Sigmoid colon (tissue), 7 donors: ENCODE measurements around the gene DIP2B. TPM values are rescaled to one million over a fixed set of nuclear protein-coding genes. Genes with fewer than 3 reads are reported as not detected.
"Not testable (repeated sequence)": the region's sequence is repeated elsewhere in the genome, so short reads cannot be mapped to it uniquely, and the experiment has no call there.

Experiments
- DNase-seq: peaks from one replicate; pipeline ENCODE4 v3.0.0-alpha.2; 2019
- H3K27ac ChIP-seq, 4 donors: fragments of 200-600 bp; sonication (generic); one replicate each; pipeline ENCODE4 v1.5.1; 2016 to 2019; ENCODE audit warnings: mild to moderate bottlenecking in 1 of 4
- H3K27me3 ChIP-seq, 3 donors: fragments of 200-600 bp; sonication (generic); one replicate each; pipeline ENCODE4 v1.5.1; 2019; ENCODE audit warnings: mild to moderate bottlenecking in 1 of 3
- H3K36me3 ChIP-seq, 4 donors: fragments of 200-600 bp; sonication (generic); one replicate each; pipeline ENCODE4 v1.5.1; 2016 to 2019
- H3K4me1 ChIP-seq, 4 donors: fragments of 200-600 bp; sonication (generic); one replicate each; pipeline ENCODE4 v1.5.1; 2017 to 2019
- H3K4me3 ChIP-seq, 4 donors: fragments of 200-600 bp; sonication (generic); one replicate each; pipeline ENCODE4 v1.5.1; 2017 to 2019; ENCODE audit warnings: mild to moderate bottlenecking in 2 of 4, moderate library complexity in 1 of 4
- H3K9me3 ChIP-seq, 4 donors: fragments of 200-600 bp in 3 of 4; sonication (generic) in 3 of 4; one replicate each; pipeline versions ENCODE4 v1.5.1 to v1.6.1; 2013 to 2019
- CTCF ChIP-seq, 4 experiments: fragments of 450-650 bp in 3 of 4; fragments of 200-600 bp in 1 of 4; IDR thresholded peaks; one replicate each; pipeline ENCODE4 v1.5.1; 2016 to 2019; ENCODE audit warnings: antibody characterized with exemption in 4 of 4, mild to moderate bottlenecking in 3 of 4, moderate library complexity in 2 of 4
- EP300 ChIP-seq, 4 donors: sonication (generic); formaldehyde crosslinking; IDR thresholded peaks; one replicate each; pipeline ENCODE4 v1.6.1; 2017; ENCODE audit warnings: antibody characterized with exemption in 4 of 4
- POLR2A ChIP-seq, 2 donors: fragments of 450-650 bp; IDR thresholded peaks; one replicate each; pipeline ENCODE4 v1.6.1; 2016; ENCODE audit warnings: antibody characterized with exemption in 2 of 2, mild to moderate bottlenecking in 2 of 2, moderate library complexity in 2 of 2
- POLR2AphosphoS5 ChIP-seq, 4 donors: sonication (generic); formaldehyde crosslinking; IDR thresholded peaks; one replicate each; pipeline ENCODE4 v1.6.1; 2017; ENCODE audit warnings: antibody characterized with exemption in 4 of 4
- WGBS, 2 donors: extraction: QIAGEN DNeasy Blood & Tissue Kit; methylation state at CpG; one replicate each; pipeline ENCODE4 v1.1.7; 2013; 5-methylcytosine and 5-hydroxymethylcytosine counted together
- intact Hi-C: fragments of 100-400 bp; cut with DNase I; formaldehyde crosslinking; loops from one replicate; pipeline ENCODE4 v1.15.1; 2023
- polyA plus RNA-seq, 3 donors: library from polyadenylated mRNA; stranded (reverse); fragments of 200-250 nt; gene quantifications; one replicate each; pipeline ENCODE4 v1.2.3, GENCODE V29; 2013
- total RNA-seq, 4 donors: library from RNA; depleted of rRNA; stranded (reverse); fragments of >200 nt; gene quantifications; one replicate each; pipeline ENCODE4 v1.1.0, GENCODE V29; 2016
- donor health status: healthy with polysubstance abuse.
- donor health status: Bipolar disorder and iron deficiency.
- donor health status: healthy.

The DIP2B gene
- total and polyA plus RNA-seq, 7 donors, result 7.2 to 28.0 (median 16.4) TPM

- 90 to 93% methylated on average over 4 of the region's 4 CpGs for WGBS, 2 donors
- no peak for TF ChIP-seq POLR2AphosphoS5 (IDR thresholded peaks at IDR 0.05)
- no peak for TF ChIP-seq CTCF (IDR thresholded peaks at IDR 0.05)
- no peak for TF ChIP-seq EP300 (IDR thresholded peaks at IDR 0.05)
- no peak for TF ChIP-seq POLR2A (IDR thresholded peaks at IDR 0.05)
- H3K27ac ChIP-seq, result no peak overlapping the region
- no peaks in the 10 kb centered on the region for H3K27me3 ChIP-seq
- peaks cover 0 to 15% (median 0%) of the 10 kb centered on the region in 4 donors for H3K36me3 ChIP-seq
- intact Hi-C loops, result no loop called here
- H3K4me3 ChIP-seq, result no peak overlapping the region
- no peaks in the 10 kb centered on the region for H3K9me3 ChIP-seq
- no peaks in the 10 kb centered on the region for H3K4me1 ChIP-seq
- DNase-seq, result no peak
These were observed 22.2 kb upstream of the DIP2B start for GRCh38 chr12:50482571-50482970.

- TF ChIP-seq POLR2A (IDR thresholded peaks at IDR 0.05), result no peak
- no peak for TF ChIP-seq CTCF (IDR thresholded peaks at IDR 0.05)
- TF ChIP-seq EP300 (IDR thresholded peaks at IDR 0.05), result no peak
- no peak for TF ChIP-seq POLR2AphosphoS5 (IDR thresholded peaks at IDR 0.05)
- no peak overlapping the region for H3K4me3 ChIP-seq
- DNase-seq, result no peak
- WGBS, 2 donors, result 92 to 100% methylated on average over 1 of the region's 1 CpG
- intact Hi-C loops, result no loop called here
- H3K9me3 ChIP-seq, result no peaks in the 10 kb centered on the region
- H3K4me1 ChIP-seq, result no peaks in the 10 kb centered on the region
- H3K27ac ChIP-seq, result no peak overlapping the region
- H3K27me3 ChIP-seq, result no peaks in the 10 kb centered on the region
- peaks cover 0 to 8% (median 0%) of the 10 kb centered on the region in 4 donors for H3K36me3 ChIP-seq
These were observed 21.3 kb upstream of the DIP2B start for GRCh38 chr12:50483488-50483887.

GRCh38 chr12:50488801-50489200 lies 16.0 kb upstream of the DIP2B start:
- Histone ChIP-seq H3K4me1 (no peaks in the 10 kb centered on the region), H3K27me3 (no peaks in the 10 kb centered on the region), H3K36me3 (no peaks in the 10 kb centered on the region), H3K9me3 (peaks cover 0 to 5% (median 1%) of the 10 kb centered on the region in 4 donors), H3K27ac (no peak overlapping the region), H3K4me3 (no peak overlapping the region)
- intact Hi-C loops, result no loop called here
- 86 to 87% methylated on average over 5 of the region's 5 CpGs for WGBS, 2 donors
- no peak for DNase-seq
- TF ChIP-seq CTCF (IDR thresholded peaks at IDR 0.05), result no peak
- TF ChIP-seq EP300 (IDR thresholded peaks at IDR 0.05), result no peak
- TF ChIP-seq POLR2AphosphoS5 (IDR thresholded peaks at IDR 0.05), result no peak
- TF ChIP-seq POLR2A (IDR thresholded peaks at IDR 0.05), result no peak

- DNase-seq, H3K27me3 ChIP-seq, H3K4me1 ChIP-seq, H3K27ac ChIP-seq, H3K36me3 ChIP-seq, intact Hi-C loops, H3K4me3 ChIP-seq: not testable (repeated sequence)
- WGBS, 2 donors, result 95 to 96% methylated on average over 11 of the region's 11 CpGs
- peaks cover 3 to 18% (median 9%) of the 10 kb centered on the region in 4 donors for H3K9me3 ChIP-seq
These were observed 6.7 kb upstream of the DIP2B start for GRCh38 chr12:50498119-50498518.

- Histone ChIP-seq H3K9me3 (no peaks in the 10 kb centered on the region), H3K27ac (peak overlapping the region; percentile 92 to 98 (median 97)), H3K4me1 (peaks cover 0 to 41% (median 32%) of the 10 kb centered on the region in 4 donors), H3K36me3 (no peaks in the 10 kb centered on the region), H3K27me3 (no peaks in the 10 kb centered on the region), H3K4me3 (peak overlapping the region; percentile 69 to 93 (median 92))
- WGBS, 2 donors, result 0 to 1% methylated on average over 11 of the region's 11 CpGs
- no peak for DNase-seq
- intact Hi-C loops, result loop anchor here (1.0 to 10.0 kb wide), 4 partner anchors 69 to 229 kb away; no protein-coding TSS in a partner anchor
- TF ChIP-seq POLR2AphosphoS5 (IDR thresholded peaks at IDR 0.05) (peak in 1 of 4 donors; percentile 29), POLR2A (IDR thresholded peaks at IDR 0.05) (no peak)
These were observed 1.1 kb downstream of the DIP2B start for GRCh38 chr12:50505675-50506530.
